Dedifferentiated amniotic fluid mesenchymal stem cell (primary cell): ENCODE measurements around the gene RIPK1.
"Not testable (repeated sequence)": the region's sequence is repeated elsewhere in the genome, so short reads cannot be mapped to it uniquely, and the experiment has no call there.

Experiments
- DNase-seq: peaks from one replicate; pipeline ENCODE4 v3.0.0-alpha.2; 2016; ENCODE audit errors: extremely low spot score

The RIPK1 gene

GRCh38 chr6:3136292-3137011, 68.2 kb downstream of the RIPK1 start:
- no peak for DNase-seq

DNA sequence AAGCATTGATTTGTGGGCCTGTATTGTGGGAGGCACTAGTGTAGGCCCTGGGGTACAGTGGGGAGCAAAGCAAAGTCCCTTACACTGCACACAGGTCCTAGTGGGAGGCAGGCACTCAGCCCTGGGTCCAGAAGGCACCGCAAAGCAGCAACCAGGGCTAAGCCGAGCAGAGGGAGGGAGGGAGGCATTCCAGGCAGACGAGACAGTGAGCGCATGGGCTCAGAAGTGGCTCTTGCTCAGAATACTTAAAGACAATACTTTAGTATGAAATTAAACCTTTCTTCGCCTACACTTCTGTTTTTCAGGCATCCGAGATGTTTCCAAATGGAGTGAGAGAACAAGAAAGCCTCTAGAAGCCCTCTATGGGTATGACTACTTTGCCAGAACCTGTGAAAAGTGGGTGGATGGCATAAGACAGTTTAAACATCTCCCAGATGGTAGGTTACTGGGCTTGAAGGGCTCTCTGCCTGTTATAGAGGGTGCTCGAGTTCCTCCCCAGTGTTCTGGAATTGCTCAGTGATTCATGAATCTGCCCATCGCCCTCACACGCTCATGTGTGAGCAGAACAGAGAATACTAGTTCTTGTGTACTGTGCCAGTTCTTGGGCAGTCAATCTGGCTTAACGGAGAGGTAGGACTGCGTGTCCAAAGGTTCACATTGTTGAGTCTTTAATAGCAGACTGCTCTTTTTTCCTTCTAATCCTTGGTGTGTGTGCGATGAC, 68.9 kb downstream of the RIPK1 start:
- no peak for DNase-seq

DNA sequence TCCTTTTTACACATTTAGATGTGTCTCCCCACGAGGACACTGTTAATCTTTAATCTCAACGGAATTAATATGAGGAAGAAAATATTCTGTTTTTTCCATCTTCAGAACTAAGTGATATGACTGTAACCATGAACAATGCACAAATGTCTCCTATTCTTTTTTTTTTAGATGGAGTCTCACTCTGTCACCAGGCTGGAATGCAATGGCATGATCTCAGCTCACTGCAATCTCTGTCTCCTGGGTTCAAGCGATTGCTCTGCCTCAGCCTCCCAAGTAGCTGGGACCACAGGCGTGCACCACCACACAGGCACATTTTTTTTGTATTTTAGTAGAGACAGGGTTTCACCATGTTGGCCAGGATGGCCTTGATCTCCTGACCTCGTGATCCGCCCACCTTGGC, 69.6 kb downstream of the RIPK1 start:
- DNase-seq = not testable (repeated sequence)

DNA sequence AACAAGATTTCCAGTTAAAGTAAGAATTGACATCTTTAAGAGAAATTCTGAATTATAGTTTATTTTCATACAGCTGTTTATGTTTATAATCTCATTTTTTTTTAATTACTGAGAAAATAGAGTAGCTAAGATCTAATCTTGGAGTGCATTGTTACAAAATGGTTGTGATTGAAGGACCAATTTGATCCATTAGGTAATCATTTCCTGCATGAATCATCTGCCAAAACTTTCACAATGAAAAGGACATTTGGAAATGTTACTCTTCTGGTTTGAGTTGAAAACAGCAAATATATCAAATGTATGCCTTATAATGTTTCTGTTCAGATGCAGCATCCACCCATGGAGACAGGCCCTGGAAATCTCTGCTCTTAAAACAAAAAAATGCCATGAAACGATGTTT, 70.0 kb downstream of the RIPK1 start:
- no peak for DNase-seq

DNA sequence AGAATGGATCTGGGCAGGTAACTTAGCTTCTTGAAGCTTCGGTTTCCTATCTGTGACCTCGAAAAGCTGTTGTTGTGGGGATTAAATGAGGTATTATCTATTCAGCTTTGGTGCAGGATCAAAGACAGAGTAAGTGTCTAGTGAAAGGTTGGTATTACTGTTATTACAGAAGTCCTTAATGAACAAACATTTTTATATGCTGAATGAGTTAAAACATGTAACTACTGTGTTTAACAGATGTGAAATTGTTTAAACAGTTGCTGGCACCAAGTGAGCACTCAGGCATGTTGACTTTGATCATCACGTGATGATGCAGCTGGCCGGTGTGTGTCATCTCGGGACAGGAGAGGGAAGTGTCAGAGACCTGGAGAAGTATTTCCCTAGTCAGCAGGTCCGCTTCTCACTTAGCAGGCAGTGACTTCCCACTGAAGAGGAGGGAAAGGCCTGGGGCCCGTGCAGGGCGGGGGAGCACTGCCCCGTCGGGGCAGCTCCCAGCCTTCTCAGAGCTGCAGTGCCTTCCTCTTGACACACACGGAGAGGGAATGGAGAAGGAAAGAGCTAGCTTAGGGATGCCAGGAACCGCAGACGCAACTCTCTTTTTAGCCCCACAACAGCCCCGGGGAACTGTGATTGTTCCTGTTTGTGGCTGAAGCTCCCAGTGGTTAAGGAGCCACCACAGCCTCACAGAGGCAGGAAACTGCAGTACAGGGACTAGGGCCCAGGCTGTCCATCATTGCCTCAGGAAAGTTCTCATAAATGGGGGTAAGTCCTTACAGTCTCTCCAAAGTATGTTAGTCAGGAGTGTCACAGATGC, 71.0 kb downstream of the RIPK1 start:
- DNase-seq = no peak

DNA sequence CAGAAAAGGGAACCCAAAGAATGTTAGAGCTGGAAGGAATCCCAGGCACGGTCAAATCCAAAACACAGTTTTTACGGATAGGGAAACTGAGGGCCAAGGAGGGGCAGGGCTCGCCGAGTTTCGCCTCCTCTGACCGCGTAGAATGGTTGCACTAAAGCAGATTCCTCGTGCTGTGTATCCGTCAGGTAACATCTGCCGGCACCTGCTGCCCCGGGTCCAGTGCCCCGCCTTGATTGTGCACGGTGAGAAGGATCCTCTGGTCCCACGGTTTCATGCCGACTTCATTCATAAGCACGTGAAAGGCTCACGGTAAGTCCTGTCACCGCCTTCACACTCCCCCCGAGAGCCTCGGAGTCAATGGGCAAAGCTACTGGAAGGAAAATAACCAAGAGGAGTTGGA, 71.9 kb downstream of the RIPK1 start:
- DNase-seq = no peak

DNA sequence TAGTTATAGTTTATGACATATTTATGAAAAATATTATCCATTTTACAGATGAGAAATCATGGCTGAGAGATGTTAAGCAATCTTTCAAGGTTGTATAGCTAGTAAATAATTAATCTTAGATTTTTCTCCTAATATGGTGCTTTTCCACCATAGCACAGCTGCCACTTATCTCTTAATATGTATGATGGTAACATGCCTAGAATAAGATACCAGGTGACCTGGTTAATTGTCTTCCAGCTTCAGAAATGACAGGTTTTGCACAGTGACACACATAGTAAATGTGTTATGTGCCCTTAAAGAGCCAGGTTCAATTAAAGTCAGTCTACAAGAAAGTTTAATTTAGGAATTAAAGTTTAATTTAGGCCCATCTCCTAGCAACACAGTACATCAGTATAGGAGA, 74.2 kb downstream of the RIPK1 start:
- no peak for DNase-seq

GRCh38 chr6:3143158-3143557, 74.9 kb downstream of the RIPK1 start:
- DNase-seq = no peak

- DNase-seq = no peak
Observed at GRCh38 chr6:3144571-3144970, 76.3 kb downstream of the RIPK1 start.

- no peak for DNase-seq
Observed at GRCh38 chr6:3147914-3148757, 79.8 kb downstream of the RIPK1 start.

DNA sequence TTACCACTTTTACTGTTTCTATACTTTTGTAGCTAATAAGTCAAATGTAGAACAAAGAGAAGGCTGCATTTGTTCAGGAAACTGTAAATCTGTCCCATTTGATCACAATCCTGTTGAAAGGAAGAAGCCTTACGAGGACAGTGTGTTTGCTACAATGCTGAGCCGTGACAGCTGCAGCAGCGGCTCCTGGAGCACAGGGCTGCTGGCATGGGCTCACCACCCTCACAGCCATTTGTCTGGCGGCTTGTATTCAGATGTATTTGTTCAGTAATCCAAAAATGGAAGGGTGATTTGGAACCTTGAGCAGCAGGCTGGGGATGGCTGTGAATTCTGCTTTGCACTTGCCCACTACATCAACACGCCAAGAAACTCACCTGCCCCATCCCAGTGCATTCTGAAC, 83.4 kb downstream of the RIPK1 start:
- DNase-seq = no peak

- DNase-seq = no peak
Observed at GRCh38 chr6:3152689-3153088, 84.4 kb downstream of the RIPK1 start.

GRCh38 chr6:3155416-3155815, 87.1 kb downstream of the RIPK1 start:
- not testable (repeated sequence) for DNase-seq

- not testable (repeated sequence) for DNase-seq
Observed at GRCh38 chr6:3156184-3157130, 88.2 kb downstream of the RIPK1 start.

- DNase-seq = peak; percentile 64
Observed at GRCh38 chr6:3157131-3157933, 89.0 kb downstream of the RIPK1 start, which contains the start of gene TUBB2A. TUBB2A (minus strand) TSS chr6:3157544; CDS start chr6:3157463, 81 bp downstream.

GRCh38 chr6:3159805-3160781, 91.8 kb downstream of the RIPK1 start:
- no peak for DNase-seq

DNA sequence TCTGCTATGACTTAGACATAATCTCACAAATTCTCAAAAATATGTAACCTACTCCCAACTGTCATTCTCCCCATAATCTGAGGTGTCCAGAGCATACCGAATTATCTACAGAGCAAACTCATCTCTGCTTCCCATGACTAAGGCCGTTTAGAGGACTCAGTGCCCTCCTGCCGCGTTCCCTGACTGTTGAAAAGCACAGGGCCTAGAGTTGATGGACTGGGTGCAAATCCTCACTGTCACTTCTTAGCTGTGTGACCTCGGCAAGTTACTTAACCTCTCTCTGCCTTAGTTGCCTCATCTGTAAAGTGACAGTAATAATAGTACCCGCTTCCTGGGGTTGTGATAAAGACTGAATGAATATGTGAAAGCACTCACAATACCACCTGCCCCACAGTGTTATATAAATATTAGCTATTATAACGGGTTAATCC, 93.8 kb downstream of the RIPK1 start:
- no peak for DNase-seq

- peak; percentile 48 for DNase-seq
Observed at GRCh38 chr6:3162565-3163247, 94.4 kb downstream of the RIPK1 start.
